HL-60/S4 treated with phorbol 12-myristate 13-acetate at 8.2 ng/mL for 4 days and 3 days (cell line): ENCODE data around the gene SPATA9.

Experiments
- in situ Hi-C: fragments of 300-500 bp; cut with MboI; formaldehyde crosslinking; loops from 2 replicates; pipeline ENCODE4 v1.15.0; 2022; ENCODE audit warnings: low sequenced_read_pairs

Gene SPATA9

GRCh38 chr5:95621839-95622629 is 60.8 kb downstream of the SPATA9 start:
- in situ Hi-C loops, result no loop called here

- in situ Hi-C loops, result no loop called here
Observed at GRCh38 chr5:95620870-95621838, 61.6 kb downstream of the SPATA9 start.

GRCh38 chr5:95620030-95620869 is 62.5 kb downstream of the SPATA9 start, which contains the start of gene GPR150:
Gene GPR150, plus strand, starts transcription at chr5:95620087. Its CDS starts 189 bp downstream, at chr5:95620276.
- in situ Hi-C loops, result no loop called here

GRCh38 chr5:95619514-95620029 is 63.2 kb downstream of the SPATA9 start:
- in situ Hi-C loops, result no loop called here

GRCh38 chr5:95619096-95619495 is 63.7 kb downstream of the SPATA9 start:
- in situ Hi-C loops, result no loop called here

GRCh38 chr5:95617057-95617456 is 65.7 kb downstream of the SPATA9 start:
- in situ Hi-C loops, result no loop called here

- in situ Hi-C loops, result no loop called here
Observed at GRCh38 chr5:95615164-95615467, 67.7 kb downstream of the SPATA9 start.

- in situ Hi-C loops, result no loop called here
Observed at GRCh38 chr5:95613514-95613913, 69.3 kb downstream of the SPATA9 start.

GRCh38 chr5:95611396-95611795 is 71.4 kb downstream of the SPATA9 start:
- in situ Hi-C loops, result no loop called here

GRCh38 chr5:95610546-95610945 is 72.2 kb downstream of the SPATA9 start:
- in situ Hi-C loops, result no loop called here

- in situ Hi-C loops, result no loop called here
Observed at GRCh38 chr5:95609711-95610110, 73.1 kb downstream of the SPATA9 start.
